ENCODE data around the gene ACOX3.

ACOX3 gene

DNA sequence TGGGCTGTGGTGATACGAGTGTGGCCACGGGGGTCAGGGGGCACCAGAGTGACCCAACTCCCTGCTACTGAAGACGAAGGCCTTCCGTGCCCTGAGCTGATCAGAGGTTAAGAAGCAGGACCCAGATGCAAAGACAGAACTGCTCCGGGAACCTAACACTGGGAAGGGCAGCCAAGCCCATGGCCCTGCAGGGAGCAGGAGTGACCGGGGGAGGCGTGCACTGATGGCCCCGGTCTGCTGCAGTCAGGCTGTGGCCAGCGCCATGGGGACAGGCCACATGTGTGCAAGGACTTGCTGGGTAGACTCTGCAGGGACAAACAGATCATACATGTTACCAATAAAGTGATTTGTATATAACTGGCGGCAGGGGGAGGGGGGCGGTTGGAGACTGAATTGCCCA is 74.6 kb downstream of the ACOX3 start:
- TF ChIP-seq ZNF211 (tag by site-specific recombination; IDR thresholded peaks at IDR 0.05; ENCODE audit: low read depth) = no peak
- TF ChIP-seq, protein P1, sequence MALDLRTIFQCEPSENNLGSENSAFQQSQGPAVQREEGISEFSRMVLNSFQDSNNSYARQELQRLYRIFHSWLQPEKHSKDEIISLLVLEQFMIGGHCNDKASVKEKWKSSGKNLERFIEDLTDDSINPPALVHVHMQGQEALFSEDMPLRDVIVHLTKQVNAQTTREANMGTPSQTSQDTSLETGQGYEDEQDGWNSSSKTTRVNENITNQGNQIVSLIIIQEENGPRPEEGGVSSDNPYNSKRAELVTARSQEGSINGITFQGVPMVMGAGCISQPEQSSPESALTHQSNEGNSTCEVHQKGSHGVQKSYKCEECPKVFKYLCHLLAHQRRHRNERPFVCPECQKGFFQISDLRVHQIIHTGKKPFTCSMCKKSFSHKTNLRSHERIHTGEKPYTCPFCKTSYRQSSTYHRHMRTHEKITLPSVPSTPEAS (tag by site-specific recombination; IDR thresholded peaks at IDR 0.05) = no peak
- no peak for TF ChIP-seq ZNF157 (tag by site-specific recombination; IDR thresholded peaks at IDR 0.05)
- TF ChIP-seq WT1 (tag by site-specific recombination; IDR thresholded peaks at IDR 0.05) = no peak
- no peak for TF ChIP-seq PRDM1 (tag by site-specific recombination; IDR thresholded peaks at IDR 0.05)
- TF ChIP-seq HOXA7 (CRISPR knock-in tag; IDR thresholded peaks at IDR 0.05; ENCODE audit: borderline replicate concordance) = no peak
- no peak for TF ChIP-seq ZNF335 (tag by site-specific recombination; conservative IDR thresholded peaks at IDR 0.05)
- TF ChIP-seq, protein P2, sequence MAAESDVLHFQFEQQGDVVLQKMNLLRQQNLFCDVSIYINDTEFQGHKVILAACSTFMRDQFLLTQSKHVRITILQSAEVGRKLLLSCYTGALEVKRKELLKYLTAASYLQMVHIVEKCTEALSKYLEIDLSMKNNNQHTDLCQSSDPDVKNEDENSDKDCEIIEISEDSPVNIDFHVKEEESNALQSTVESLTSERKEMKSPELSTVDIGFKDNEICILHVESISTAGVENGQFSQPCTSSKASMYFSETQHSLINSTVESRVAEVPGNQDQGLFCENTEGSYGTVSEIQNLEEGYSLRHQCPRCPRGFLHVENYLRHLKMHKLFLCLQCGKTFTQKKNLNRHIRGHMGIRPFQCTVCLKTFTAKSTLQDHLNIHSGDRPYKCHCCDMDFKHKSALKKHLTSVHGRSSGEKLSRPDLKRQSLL (tag by site-specific recombination; IDR thresholded peaks at IDR 0.05) = no peak
- no peak for TF ChIP-seq ZNF544 (tag by site-specific recombination; IDR thresholded peaks at IDR 0.05)
- no peak for TF ChIP-seq FEZF1 (tag by site-specific recombination; IDR thresholded peaks at IDR 0.05)
- TF ChIP-seq, protein P3, sequence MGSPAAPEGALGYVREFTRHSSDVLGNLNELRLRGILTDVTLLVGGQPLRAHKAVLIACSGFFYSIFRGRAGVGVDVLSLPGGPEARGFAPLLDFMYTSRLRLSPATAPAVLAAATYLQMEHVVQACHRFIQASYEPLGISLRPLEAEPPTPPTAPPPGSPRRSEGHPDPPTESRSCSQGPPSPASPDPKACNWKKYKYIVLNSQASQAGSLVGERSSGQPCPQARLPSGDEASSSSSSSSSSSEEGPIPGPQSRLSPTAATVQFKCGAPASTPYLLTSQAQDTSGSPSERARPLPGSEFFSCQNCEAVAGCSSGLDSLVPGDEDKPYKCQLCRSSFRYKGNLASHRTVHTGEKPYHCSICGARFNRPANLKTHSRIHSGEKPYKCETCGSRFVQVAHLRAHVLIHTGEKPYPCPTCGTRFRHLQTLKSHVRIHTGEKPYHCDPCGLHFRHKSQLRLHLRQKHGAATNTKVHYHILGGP (tag by site-specific recombination; IDR thresholded peaks at IDR 0.05) = no peak
- TF ChIP-seq, protein P4, sequence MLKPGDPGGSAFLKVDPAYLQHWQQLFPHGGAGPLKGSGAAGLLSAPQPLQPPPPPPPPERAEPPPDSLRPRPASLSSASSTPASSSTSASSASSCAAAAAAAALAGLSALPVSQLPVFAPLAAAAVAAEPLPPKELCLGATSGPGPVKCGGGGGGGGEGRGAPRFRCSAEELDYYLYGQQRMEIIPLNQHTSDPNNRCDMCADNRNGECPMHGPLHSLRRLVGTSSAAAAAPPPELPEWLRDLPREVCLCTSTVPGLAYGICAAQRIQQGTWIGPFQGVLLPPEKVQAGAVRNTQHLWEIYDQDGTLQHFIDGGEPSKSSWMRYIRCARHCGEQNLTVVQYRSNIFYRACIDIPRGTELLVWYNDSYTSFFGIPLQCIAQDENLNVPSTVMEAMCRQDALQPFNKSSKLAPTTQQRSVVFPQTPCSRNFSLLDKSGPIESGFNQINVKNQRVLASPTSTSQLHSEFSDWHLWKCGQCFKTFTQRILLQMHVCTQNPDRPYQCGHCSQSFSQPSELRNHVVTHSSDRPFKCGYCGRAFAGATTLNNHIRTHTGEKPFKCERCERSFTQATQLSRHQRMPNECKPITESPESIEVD (tag by site-specific recombination; IDR thresholded peaks at IDR 0.05) = no peak
- no peak for TF ChIP-seq ZNF768 (tag by site-specific recombination; IDR thresholded peaks at IDR 0.05)
- no peak for TF ChIP-seq ZNF19 (tag by site-specific recombination; IDR thresholded peaks at IDR 0.05; ENCODE audit: low read depth)
- no peak for TF ChIP-seq ZNF621 (tag by site-specific recombination; IDR thresholded peaks at IDR 0.05)
- no peak for TF ChIP-seq ZNF777 (tag by site-specific recombination; IDR thresholded peaks at IDR 0.05; ENCODE audit: borderline replicate concordance)
- TF ChIP-seq ZNF837 (tag by site-specific recombination; IDR thresholded peaks at IDR 0.05) = no peak
- Histone ChIP-seq H3K4me3 (ENCODE audit: low read depth, low read length) (no peak overlapping the region), H3K36me3 (ENCODE audit: control insufficient read depth in 2 of 2, insufficient read depth in 1 of 2, low read length in 2 of 2) (no peaks in the 10 kb centered on the region), H3K9me3 (ENCODE audit: control insufficient read depth, insufficient read depth, low read depth, low read length) (no peaks in the 10 kb centered on the region), H3K4me1 (ENCODE audit: control insufficient read depth, insufficient read depth, low read length) (no peaks in the 10 kb centered on the region), H3K27ac (ENCODE audit: extremely low read depth, low read depth, low read length) (no peak overlapping the region)
- POLR2A ChIA-PET = no interaction called here
- CTCF ChIA-PET = no interaction called here

DNA sequence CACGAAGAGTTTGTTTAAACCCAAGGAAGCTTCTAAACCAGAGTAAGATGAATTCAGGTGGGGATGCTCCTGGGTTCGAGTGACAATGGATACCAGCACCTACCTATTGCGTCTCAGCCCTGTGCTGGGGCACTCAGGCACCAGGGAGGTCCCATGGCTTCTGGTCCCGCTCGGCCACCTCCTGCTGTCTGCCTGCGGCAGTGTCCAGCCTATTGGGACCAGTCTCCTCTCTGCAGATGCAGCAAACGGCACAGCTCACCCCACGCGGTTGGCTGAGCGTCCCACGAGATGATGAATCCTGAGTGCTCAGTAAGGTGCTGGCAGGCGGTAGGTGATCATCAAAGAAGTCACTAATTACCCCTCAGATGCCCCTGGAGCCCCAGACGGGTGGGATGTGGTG is 75.2 kb downstream of the ACOX3 start:
- POLR2A ChIA-PET = no interaction called here
- no peak for TF ChIP-seq ZNF747 (tag by site-specific recombination; IDR thresholded peaks at IDR 0.05)
- no peak for TF ChIP-seq ZNF157 (tag by site-specific recombination; IDR thresholded peaks at IDR 0.05)
- TF ChIP-seq ZNF24 (tag by site-specific recombination; IDR thresholded peaks at IDR 0.05) = no peak
- TF ChIP-seq ZNF416 (tag by site-specific recombination; IDR thresholded peaks at IDR 0.05) = no peak
- no peak for TF ChIP-seq ZFP69B (tag by site-specific recombination; IDR thresholded peaks at IDR 0.05)
- TF ChIP-seq ZNF184 (tag by site-specific recombination; IDR thresholded peaks at IDR 0.05) = no peak
- no peak for TF ChIP-seq ZBTB7A (tag by site-specific recombination; IDR thresholded peaks at IDR 0.05; ENCODE audit: low read depth)
- TF ChIP-seq ZNF214 (tag by site-specific recombination; IDR thresholded peaks at IDR 0.05; ENCODE audit: borderline replicate concordance) = no peak
- no peak for TF ChIP-seq BCL11A (tag by site-specific recombination; IDR thresholded peaks at IDR 0.05; ENCODE audit: low read depth)
- TF ChIP-seq, protein P5, sequence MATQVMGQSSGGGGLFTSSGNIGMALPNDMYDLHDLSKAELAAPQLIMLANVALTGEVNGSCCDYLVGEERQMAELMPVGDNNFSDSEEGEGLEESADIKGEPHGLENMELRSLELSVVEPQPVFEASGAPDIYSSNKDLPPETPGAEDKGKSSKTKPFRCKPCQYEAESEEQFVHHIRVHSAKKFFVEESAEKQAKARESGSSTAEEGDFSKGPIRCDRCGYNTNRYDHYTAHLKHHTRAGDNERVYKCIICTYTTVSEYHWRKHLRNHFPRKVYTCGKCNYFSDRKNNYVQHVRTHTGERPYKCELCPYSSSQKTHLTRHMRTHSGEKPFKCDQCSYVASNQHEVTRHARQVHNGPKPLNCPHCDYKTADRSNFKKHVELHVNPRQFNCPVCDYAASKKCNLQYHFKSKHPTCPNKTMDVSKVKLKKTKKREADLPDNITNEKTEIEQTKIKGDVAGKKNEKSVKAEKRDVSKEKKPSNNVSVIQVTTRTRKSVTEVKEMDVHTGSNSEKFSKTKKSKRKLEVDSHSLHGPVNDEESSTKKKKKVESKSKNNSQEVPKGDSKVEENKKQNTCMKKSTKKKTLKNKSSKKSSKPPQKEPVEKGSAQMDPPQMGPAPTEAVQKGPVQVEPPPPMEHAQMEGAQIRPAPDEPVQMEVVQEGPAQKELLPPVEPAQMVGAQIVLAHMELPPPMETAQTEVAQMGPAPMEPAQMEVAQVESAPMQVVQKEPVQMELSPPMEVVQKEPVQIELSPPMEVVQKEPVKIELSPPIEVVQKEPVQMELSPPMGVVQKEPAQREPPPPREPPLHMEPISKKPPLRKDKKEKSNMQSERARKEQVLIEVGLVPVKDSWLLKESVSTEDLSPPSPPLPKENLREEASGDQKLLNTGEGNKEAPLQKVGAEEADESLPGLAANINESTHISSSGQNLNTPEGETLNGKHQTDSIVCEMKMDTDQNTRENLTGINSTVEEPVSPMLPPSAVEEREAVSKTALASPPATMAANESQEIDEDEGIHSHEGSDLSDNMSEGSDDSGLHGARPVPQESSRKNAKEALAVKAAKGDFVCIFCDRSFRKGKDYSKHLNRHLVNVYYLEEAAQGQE (tag by site-specific recombination; IDR thresholded peaks at IDR 0.05) = no peak
- no peak for TF ChIP-seq ZNF274 (IDR thresholded peaks at IDR 0.05; ENCODE audit: low read length)
- no peak for TF ChIP-seq ZNF274 (tag by site-specific recombination; IDR thresholded peaks at IDR 0.05; ENCODE audit: borderline replicate concordance)
- TF ChIP-seq ZNF169 (tag by site-specific recombination; IDR thresholded peaks at IDR 0.05) = no peak
- TF ChIP-seq ZIC2 (tag by site-specific recombination; IDR thresholded peaks at IDR 0.05) = no peak

More for the DNA sequence above, 75.2 kb downstream of the ACOX3 start:
- CTCF ChIA-PET = interaction anchor here (0.6 kb wide), 1 partner anchor 44 kb away, joined by 4 read pairs; no protein-coding TSS in a partner anchor
- Histone ChIP-seq H3K27ac (ENCODE audit: extremely low read depth, low read depth, low read length) (no peak overlapping the region), H3K4me1 (ENCODE audit: control insufficient read depth, insufficient read depth, low read length) (no peaks in the 10 kb centered on the region), H3K4me3 (ENCODE audit: low read depth, low read length) (no peak overlapping the region), H3K9me3 (ENCODE audit: control insufficient read depth, insufficient read depth, low read depth, low read length) (no peaks in the 10 kb centered on the region), H3K36me3 (ENCODE audit: control insufficient read depth in 2 of 2, insufficient read depth in 1 of 2, low read length in 2 of 2) (no peaks in the 10 kb centered on the region)
